ENCODE measurements around the gene ARGLU1. TPM values are rescaled to one million over a fixed set of nuclear protein-coding genes. Genes with fewer than 3 reads are reported as not detected.

The ARGLU1 gene
- total RNA-seq, 1 experiment from 2014 or later = 96.9 TPM

GRCh38 chr13:106503730-106504453 lies 64.0 kb downstream of the ARGLU1 start:
- no peak for DNase-seq
- no peak overlapping the region for H4K8ac ChIP-seq (replicated peaks; ENCODE audit: insufficient read length, low read depth, low read length)
- H2AFZ ChIP-seq (ENCODE audit: low read length) = no peak overlapping the region
- no peak overlapping the region for H3K9ac ChIP-seq (ENCODE audit: extremely low read depth, insufficient read length, low read length)
- H3K4ac ChIP-seq (ENCODE audit: low read depth, low read length) = no peak overlapping the region
- no peak overlapping the region for H3K4me3 Mint-ChIP-seq
- H3K36me3 Mint-ChIP-seq (ENCODE audit: insufficient read depth in 1 of 3, low read depth in 3 of 3) = no peaks in the 10 kb centered on the region; a peak in 1 of 7 replicates
- no peak overlapping the region for H2BK5ac ChIP-seq (ENCODE audit: insufficient read length, low read length)
- no peaks in the 10 kb centered on the region for H4K20me1 ChIP-seq (ENCODE audit: control insufficient read depth, insufficient read depth, insufficient read length)
- H3K4me1 Mint-ChIP-seq = peaks cover 20 to 28% of the 10 kb centered on the region in 2 experiments
- no peak overlapping the region for H3T11ph ChIP-seq (ENCODE audit: low read length)
- H3K4me1 ChIP-seq (ENCODE audit: insufficient read depth, low read length) = peaks cover 3% of the 10 kb centered on the region; the same call in 1 of the 2 replicates
- no peaks in the 10 kb centered on the region for H3K27me3 ChIP-seq (ENCODE audit: insufficient read depth, low read length)
- H2BK12ac ChIP-seq (ENCODE audit: insufficient read length, low read depth, low read length) = no peak overlapping the region
- no peak overlapping the region for H2BK120ac ChIP-seq (ENCODE audit: low read depth, low read length, poor library complexity, severe bottlenecking)
- no peak overlapping the region for H3K27ac ChIP-seq (ENCODE audit: insufficient read length, low read depth, low read length)
- no CpG with 5 or more reads among the region's 9 CpGs for WGBS (ENCODE audit: extremely low coverage, insufficient read length, low lambda C conversion rate)
- H4K5ac ChIP-seq (ENCODE audit: insufficient read length, low read depth, low read length) = no peak overlapping the region
- no peaks in the 10 kb centered on the region for H3K79me1 ChIP-seq (ENCODE audit: insufficient read depth, low read depth, low read length, poor library complexity, severe bottlenecking)
- H2BK20ac ChIP-seq (ENCODE audit: low read depth, low read length, poor library complexity, severe bottlenecking) = no peak overlapping the region
- no peak overlapping the region for H3K4me2 ChIP-seq (ENCODE audit: insufficient read depth, insufficient read length, low read length)
- H3K27ac Mint-ChIP-seq = peak overlapping the region in 1 of 3 experiments; percentile 26; a peak in 1 of 7 replicates
- peaks cover 3% of the 10 kb centered on the region; the same call in 1 of the 2 replicates for H3K79me2 ChIP-seq (ENCODE audit: insufficient read depth, low read length)
- H2BK15ac ChIP-seq (ENCODE audit: low read depth, low read length) = no peak overlapping the region
- no peak overlapping the region for H2AK5ac ChIP-seq (ENCODE audit: insufficient read length, low read length)
- no peak overlapping the region for H3K18ac ChIP-seq (ENCODE audit: insufficient read length, low read depth, low read length)
- no peak overlapping the region for H4K91ac ChIP-seq (ENCODE audit: insufficient read length, low read depth, low read length)
- no peaks in the 10 kb centered on the region for H3K27me3 Mint-ChIP-seq (ENCODE audit: low read depth)
- no peak overlapping the region for H3K14ac ChIP-seq (ENCODE audit: insufficient read depth, low read length)
- no peaks in the 10 kb centered on the region for H3K23me2 ChIP-seq (ENCODE audit: insufficient read length, low read depth, low read length, poor library complexity, severe bottlenecking)
- no peak overlapping the region for H3K23ac ChIP-seq (ENCODE audit: insufficient read length, low read depth, low read length)
- TF ChIP-seq CTCF (conservative IDR thresholded peaks at IDR 0.05) = no peak
- no peaks in the 10 kb centered on the region for H3K9me3 ChIP-seq (ENCODE audit: control insufficient read depth, low read depth, low read length)
- no peaks in the 10 kb centered on the region for H3K9me3 Mint-ChIP-seq
- no peak overlapping the region for H3K56ac ChIP-seq (ENCODE audit: insufficient read length, low read depth, low read length)
